Heart right ventricle (tissue), 16 donors: Measurements from ENCODE around the gene CFTR. TPM values are rescaled to one million over a fixed set of nuclear protein-coding genes. Genes with fewer than 3 reads are reported as not detected.

ENCODE experiments used
- ATAC-seq, 8 donors: fragments of 200-7000 bp; cut with Tn5 transposase; one replicate each; pipeline ENCODE4 v1.9.1; 2020; ENCODE audit warnings: mild to moderate bottlenecking in 8 of 8, moderate library complexity in 8 of 8, moderate number of reproducible peaks in 1 of 8
- DNase-seq, 2 donors: peaks; one replicate each; pipeline ENCODE4 v3.0.0-alpha.2; 2020
- H3K27ac ChIP-seq, 10 donors: fragments of 200-600 bp; sonication (generic) in 2 of 10; one replicate each; pipeline versions ENCODE4 v1.5.0 to v1.8.0; 2020 to 2022; ENCODE audit warnings: mild to moderate bottlenecking in 3 of 10
- H3K27me3 ChIP-seq, 7 donors: fragments of 200-600 bp; one replicate each; pipeline ENCODE4 v1.8.0; 2021 to 2022; ENCODE audit warnings: mild to moderate bottlenecking in 2 of 7
- H3K36me3 ChIP-seq, 9 donors: fragments of 200-600 bp; sonication (generic) in 1 of 9; one replicate each; pipeline versions ENCODE4 v1.5.0 to v1.8.0; 2020 to 2022; ENCODE audit warnings: mild to moderate bottlenecking in 2 of 9
- H3K4me1 ChIP-seq, 9 donors: fragments of 200-600 bp; sonication (generic) in 1 of 9; one replicate each; pipeline versions ENCODE4 v1.5.0 to v1.8.0; 2020 to 2022; ENCODE audit warnings: mild to moderate bottlenecking in 4 of 9
- H3K4me3 ChIP-seq, 10 donors: fragments of 200-600 bp; sonication (generic) in 2 of 10; one replicate each; pipeline versions ENCODE4 v1.5.0 to v1.8.0; 2020 to 2022; ENCODE audit warnings: mild to moderate bottlenecking in 7 of 10, moderate library complexity in 2 of 10
- H3K9me3 ChIP-seq, 11 donors: fragments of 200-600 bp in 10 of 11; sonication (generic) in 2 of 11; one replicate each; pipeline versions ENCODE4 v1.5.0 to v1.8.0; 2013 to 2022; ENCODE audit warnings: mild to moderate bottlenecking in 2 of 11, control low read depth in 1 of 11, moderate library complexity in 1 of 11
- WGBS, 2 donors: extraction: QIAGEN DNeasy Blood & Tissue Kit; methylation state at CpG; one replicate each; pipeline ENCODE4 v1.1.7; 2013; ENCODE audit warnings: inconsistent platforms in 1 of 2; 5-methylcytosine and 5-hydroxymethylcytosine counted together
- intact Hi-C, 10 donors: fragments of 100-400 bp; cut with DNase I; formaldehyde crosslinking; loops; one replicate each; pipeline versions ENCODE4 v1.11.1 to v1.14.2; 2022
- polyA plus RNA-seq, 2 donors: library from polyadenylated mRNA; stranded (reverse); fragments of 200-250 nt; gene quantifications; one replicate each; pipeline ENCODE4 v1.2.3, GENCODE V29; 2013
- total RNA-seq, 10 donors: library from RNA; stranded (reverse); fragmentation: NEBNext Ultra II Directional in 3 of 10; extraction: Animal tissue kit (Norgen Biotek cat#: 25700) in 3 of 10; gene quantifications; one replicate each; pipeline versions ENCODE4 v1.2.1 to v1.2.4, GENCODE V29; 2021 to 2023
- TF ChIP-seq, protein P1 (sequence below), 9 donors: fragments of 200-600 bp; sonication (generic) in 2 of 9; IDR thresholded peaks; one replicate each; pipeline versions ENCODE4 v1.5.0 to v1.8.0; 2021 to 2022; ENCODE audit warnings: antibody characterized with exemption in 9 of 9, mild to moderate bottlenecking in 5 of 9, moderate library complexity in 1 of 9
- donor health status: Arrhythmogenic right ventricular cardiomyopathy.
- donor health status: ischemic (EF 13 %, LVEDD 7.1; RV severe dilation, severe dysfunction).
- donor health status: healthy with polysubstance abuse.
- donor health status: DM: no; HTN: yes; CAD: no.
- donor health status: DM: no; HTN: no; CAD: no.
- donor health status: ischemic (EF 25% LVEDD 6.9; RV normal size, moderate dysfunction).
- donor health status: ischemic (EF 25% LVEDD 5.7; RV mildly dilated, moderate dysfunction).
- donor health status: healthy.
- donor health status: DM: yes; HTN: yes; CAD: no.
- donor health status: Ischemic cardiomyopathy.
- donor health status: ischemic (EF 35%, LVEDD 5.7; RV mildly dilated, moderate dysfunction).
- donor health status: nonischemic (EF 11% LVEDD 7.7; RV severe dilation, severe dysfunction).
- donor health status: DM: yes; HTN: yes; CAD: no.
- donor health status: PGD.
- donor health status: ischemic (EF 29% LVEDD 5.4; RV normal size, mild dysfunction).
- donor health status: nonischemic (EF 23%, LVEDD 6.1; RV moderate dilation, normal function).

Gene CFTR
- total and polyA plus RNA-seq, 12 donors, result 0.06 to 0.95 (median 0.25) TPM; not detected in 2

DNA sequence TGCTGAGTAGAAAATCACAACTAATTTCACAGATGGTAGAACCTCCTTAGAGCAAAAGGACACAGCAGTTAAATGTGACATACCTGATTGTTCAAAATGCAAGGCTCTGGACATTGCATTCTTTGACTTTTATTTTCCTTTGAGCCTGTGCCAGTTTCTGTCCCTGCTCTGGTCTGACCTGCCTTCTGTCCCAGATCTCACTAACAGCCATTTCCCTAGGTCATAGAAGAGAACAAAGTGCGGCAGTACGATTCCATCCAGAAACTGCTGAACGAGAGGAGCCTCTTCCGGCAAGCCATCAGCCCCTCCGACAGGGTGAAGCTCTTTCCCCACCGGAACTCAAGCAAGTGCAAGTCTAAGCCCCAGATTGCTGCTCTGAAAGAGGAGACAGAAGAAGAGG is 186.9 kb downstream of the CFTR start:
- H3K36me3 ChIP-seq, result no peaks in the 10 kb centered on the region
- TF ChIP-seq, protein P1, sequence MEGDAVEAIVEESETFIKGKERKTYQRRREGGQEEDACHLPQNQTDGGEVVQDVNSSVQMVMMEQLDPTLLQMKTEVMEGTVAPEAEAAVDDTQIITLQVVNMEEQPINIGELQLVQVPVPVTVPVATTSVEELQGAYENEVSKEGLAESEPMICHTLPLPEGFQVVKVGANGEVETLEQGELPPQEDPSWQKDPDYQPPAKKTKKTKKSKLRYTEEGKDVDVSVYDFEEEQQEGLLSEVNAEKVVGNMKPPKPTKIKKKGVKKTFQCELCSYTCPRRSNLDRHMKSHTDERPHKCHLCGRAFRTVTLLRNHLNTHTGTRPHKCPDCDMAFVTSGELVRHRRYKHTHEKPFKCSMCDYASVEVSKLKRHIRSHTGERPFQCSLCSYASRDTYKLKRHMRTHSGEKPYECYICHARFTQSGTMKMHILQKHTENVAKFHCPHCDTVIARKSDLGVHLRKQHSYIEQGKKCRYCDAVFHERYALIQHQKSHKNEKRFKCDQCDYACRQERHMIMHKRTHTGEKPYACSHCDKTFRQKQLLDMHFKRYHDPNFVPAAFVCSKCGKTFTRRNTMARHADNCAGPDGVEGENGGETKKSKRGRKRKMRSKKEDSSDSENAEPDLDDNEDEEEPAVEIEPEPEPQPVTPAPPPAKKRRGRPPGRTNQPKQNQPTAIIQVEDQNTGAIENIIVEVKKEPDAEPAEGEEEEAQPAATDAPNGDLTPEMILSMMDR (IDR thresholded peaks at IDR 0.05), result no peak
- no peaks in the 10 kb centered on the region for H3K9me3 ChIP-seq
- no peaks in the 10 kb centered on the region for H3K4me1 ChIP-seq
- ATAC-seq (no peak), DNase-seq (no peak)
- no peaks in the 10 kb centered on the region for H3K27me3 ChIP-seq
- no peak overlapping the region for H3K27ac ChIP-seq
- WGBS, 2 donors, result 85 to 91% methylated on average over 6 of the region's 6 CpGs
- no peak overlapping the region for H3K4me3 ChIP-seq
- intact Hi-C loops, result no loop called here

DNA sequence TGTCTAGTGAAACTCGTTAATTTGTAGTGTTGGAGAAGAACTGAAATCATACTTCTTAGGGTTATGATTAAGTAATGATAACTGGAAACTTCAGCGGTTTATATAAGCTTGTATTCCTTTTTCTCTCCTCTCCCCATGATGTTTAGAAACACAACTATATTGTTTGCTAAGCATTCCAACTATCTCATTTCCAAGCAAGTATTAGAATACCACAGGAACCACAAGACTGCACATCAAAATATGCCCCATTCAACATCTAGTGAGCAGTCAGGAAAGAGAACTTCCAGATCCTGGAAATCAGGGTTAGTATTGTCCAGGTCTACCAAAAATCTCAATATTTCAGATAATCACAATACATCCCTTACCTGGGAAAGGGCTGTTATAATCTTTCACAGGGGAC is 187.6 kb downstream of the CFTR start:
- H3K27me3 ChIP-seq, result no peaks in the 10 kb centered on the region
- WGBS, 2 donors, result 71 to 82% methylated on average over 2 of the region's 2 CpGs

DNA sequence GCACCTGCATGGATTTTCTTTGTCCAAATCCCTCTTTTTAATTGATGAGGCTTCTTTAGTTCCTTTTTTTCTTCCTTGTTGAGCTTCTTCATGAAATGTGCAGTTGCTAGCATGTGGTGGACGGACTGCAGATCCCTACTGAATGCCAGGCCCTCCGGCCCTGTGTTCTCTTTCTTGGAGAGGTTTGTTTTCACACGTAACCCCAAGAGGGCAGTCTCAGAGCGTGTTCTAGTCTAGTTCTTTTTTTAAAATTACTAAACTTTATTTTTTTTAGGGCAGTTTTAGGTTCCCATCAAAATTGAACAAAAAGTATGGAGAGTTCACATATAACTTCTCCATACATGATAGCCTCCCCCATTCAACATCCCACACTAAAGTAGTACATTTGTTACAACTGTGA is 190.0 kb downstream of the CFTR start:
- TF ChIP-seq, protein P1 (IDR thresholded peaks at IDR 0.05), result no peak
- Histone ChIP-seq H3K36me3 (no peaks in the 10 kb centered on the region), H3K27ac (no peak overlapping the region), H3K4me1 (peaks cover 0 to 6% (median 0%) of the 10 kb centered on the region in 9 donors), H3K27me3 (no peaks in the 10 kb centered on the region), H3K9me3 (no peaks in the 10 kb centered on the region), H3K4me3 (no peak overlapping the region)
- DNase-seq (no peak), ATAC-seq (no peak)
- intact Hi-C loops, result loop anchor here in 4 of 10 donors (5.0 to 10.0 kb wide), 3 partner anchors 185 to 213 kb away; partner anchors contain the start of gene CFTR (in 1 of the 4)
- WGBS, 2 donors, result 61 to 72% methylated on average over 4 of the region's 4 CpGs

More for the DNA sequence above, 187.6 kb downstream of the CFTR start:
- Histone ChIP-seq H3K27ac (no peak overlapping the region), H3K9me3 (no peaks in the 10 kb centered on the region), H3K4me3 (no peak overlapping the region), H3K4me1 (no peaks in the 10 kb centered on the region), H3K36me3 (no peaks in the 10 kb centered on the region)
- no peak for DNase-seq
- intact Hi-C loops, result no loop called here
- TF ChIP-seq, protein P1 (IDR thresholded peaks at IDR 0.05), result no peak
- no peak for ATAC-seq

DNA sequence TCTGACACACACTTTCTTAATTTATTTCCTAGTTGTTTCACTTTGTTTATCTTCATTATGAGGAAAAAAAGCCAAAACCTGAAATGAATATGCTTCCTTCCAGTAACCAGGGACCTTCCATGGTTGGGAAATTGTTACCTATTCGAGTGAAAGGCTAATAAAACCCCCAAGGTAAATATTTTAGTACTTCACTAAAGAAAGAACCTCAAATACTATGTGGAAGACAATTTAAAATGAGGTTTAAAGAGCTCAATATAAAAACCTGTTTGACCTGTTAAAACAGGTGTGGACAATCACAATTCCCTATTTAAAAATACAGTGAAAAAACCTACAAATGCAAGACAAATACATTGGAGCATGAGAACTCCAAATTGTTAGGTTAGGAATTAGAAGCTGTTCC is 192.6 kb downstream of the CFTR start:
- Histone ChIP-seq H3K27me3 (no peaks in the 10 kb centered on the region), H3K4me1 (peaks cover 0 to 6% (median 0%) of the 10 kb centered on the region in 9 donors), H3K36me3 (no peaks in the 10 kb centered on the region), H3K9me3 (no peaks in the 10 kb centered on the region), H3K27ac (no peak overlapping the region), H3K4me3 (no peak overlapping the region)
- DNase-seq (no peak), ATAC-seq (no peak)
- 64 to 77% methylated on average over 1 of the region's 1 CpG for WGBS, 2 donors
- intact Hi-C loops, result loop anchor here in 4 of 10 donors (5.0 to 10.0 kb wide), 3 partner anchors 188 to 215 kb away; partner anchors contain the start of gene CFTR (in 1 of the 4)
- TF ChIP-seq, protein P1 (IDR thresholded peaks at IDR 0.05), result no peak
